Upper lobe of right lung (tissue), 1 donor: ENCODE measurements around the gene PRPF6. TPM values are rescaled to one million over a fixed set of nuclear protein-coding genes. Genes with fewer than 3 reads are reported as not detected.

Experiments used
- ATAC-seq: fragments of 200-7000 bp; cut with Tn5 transposase; one replicate; pipeline ENCODE4 v1.9.1; 2020; ENCODE audit warnings: mild to moderate bottlenecking, moderate library complexity
- DNase-seq: peaks from one replicate; pipeline ENCODE4 v3.0.0-alpha.2; 2020
- H3K27ac ChIP-seq: fragments of 200-600 bp; one replicate; pipeline ENCODE4 v1.8.0; 2022
- H3K27me3 ChIP-seq: fragments of 200-600 bp; one replicate; pipeline ENCODE4 v1.8.0; 2022; ENCODE audit warnings: mild to moderate bottlenecking
- H3K36me3 ChIP-seq: fragments of 200-600 bp; one replicate; pipeline ENCODE4 v1.8.0; 2022
- H3K4me1 ChIP-seq: fragments of 200-600 bp; one replicate; pipeline ENCODE4 v1.8.0; 2022
- H3K4me3 ChIP-seq: fragments of 200-600 bp; one replicate; pipeline ENCODE4 v1.8.0; 2022; ENCODE audit warnings: mild to moderate bottlenecking
- H3K9me3 ChIP-seq: fragments of 200-600 bp; one replicate; pipeline ENCODE4 v1.8.0; 2022
- CTCF ChIP-seq: fragments of 200-600 bp; IDR thresholded peaks from one replicate; pipeline ENCODE4 v1.8.0; 2022; ENCODE audit warnings: antibody characterized with exemption
- intact Hi-C: fragments of 100-400 bp; cut with DNase I; formaldehyde crosslinking; loops from one replicate; pipeline ENCODE4 v1.11.0; 2022
- total RNA-seq: library from RNA; stranded (reverse); fragmentation: NEBNext Ultra II Directional; extraction: Animal tissue kit (Norgen Biotek cat#: 25700); gene quantifications from one replicate; pipeline ENCODE4 v1.2.1, GENCODE V29; 2021
- donor health status: DM: no; HTN: yes; CAD: no; lungs with severe emphysema.

Gene PRPF6
- total RNA-seq, 1 donor from 2014 or later, result 58.9 TPM

DNA sequence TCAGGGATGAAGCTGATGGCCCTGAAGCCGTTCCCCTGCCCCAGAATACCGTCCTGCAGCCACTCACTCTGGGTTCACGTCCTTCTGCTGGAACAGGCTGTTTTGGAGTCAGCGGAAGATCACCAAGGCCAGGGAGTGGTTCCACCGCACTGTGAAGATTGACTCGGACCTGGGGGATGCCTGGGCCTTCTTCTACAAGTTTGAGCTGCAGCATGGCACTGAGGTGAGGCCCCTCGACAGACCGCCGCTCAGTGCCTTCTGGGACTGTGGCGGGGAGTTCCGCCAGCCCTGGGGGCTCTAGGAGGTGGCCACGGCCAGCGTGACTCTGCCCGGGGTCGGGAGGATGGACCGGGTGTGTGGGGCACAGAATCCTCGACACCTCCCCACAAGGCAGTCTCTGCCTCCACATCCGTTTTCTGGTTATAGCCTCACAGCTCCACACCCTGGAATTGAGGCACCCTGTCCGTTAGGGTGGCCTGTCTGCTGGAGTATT, 50.9 kb downstream of the PRPF6 start:
- Histone ChIP-seq H3K36me3 (peaks cover 68% of the 10 kb centered on the region), H3K27ac (no peak overlapping the region), H3K27me3 (peaks cover 8% of the 10 kb centered on the region), H3K4me3 (no peak overlapping the region), H3K4me1 (no peaks in the 10 kb centered on the region), H3K9me3 (no peaks in the 10 kb centered on the region)
- intact Hi-C loops, result no loop called here
- ATAC-seq, result no peak
- no peak for TF ChIP-seq CTCF
- DNase-seq, result no peak

DNA sequence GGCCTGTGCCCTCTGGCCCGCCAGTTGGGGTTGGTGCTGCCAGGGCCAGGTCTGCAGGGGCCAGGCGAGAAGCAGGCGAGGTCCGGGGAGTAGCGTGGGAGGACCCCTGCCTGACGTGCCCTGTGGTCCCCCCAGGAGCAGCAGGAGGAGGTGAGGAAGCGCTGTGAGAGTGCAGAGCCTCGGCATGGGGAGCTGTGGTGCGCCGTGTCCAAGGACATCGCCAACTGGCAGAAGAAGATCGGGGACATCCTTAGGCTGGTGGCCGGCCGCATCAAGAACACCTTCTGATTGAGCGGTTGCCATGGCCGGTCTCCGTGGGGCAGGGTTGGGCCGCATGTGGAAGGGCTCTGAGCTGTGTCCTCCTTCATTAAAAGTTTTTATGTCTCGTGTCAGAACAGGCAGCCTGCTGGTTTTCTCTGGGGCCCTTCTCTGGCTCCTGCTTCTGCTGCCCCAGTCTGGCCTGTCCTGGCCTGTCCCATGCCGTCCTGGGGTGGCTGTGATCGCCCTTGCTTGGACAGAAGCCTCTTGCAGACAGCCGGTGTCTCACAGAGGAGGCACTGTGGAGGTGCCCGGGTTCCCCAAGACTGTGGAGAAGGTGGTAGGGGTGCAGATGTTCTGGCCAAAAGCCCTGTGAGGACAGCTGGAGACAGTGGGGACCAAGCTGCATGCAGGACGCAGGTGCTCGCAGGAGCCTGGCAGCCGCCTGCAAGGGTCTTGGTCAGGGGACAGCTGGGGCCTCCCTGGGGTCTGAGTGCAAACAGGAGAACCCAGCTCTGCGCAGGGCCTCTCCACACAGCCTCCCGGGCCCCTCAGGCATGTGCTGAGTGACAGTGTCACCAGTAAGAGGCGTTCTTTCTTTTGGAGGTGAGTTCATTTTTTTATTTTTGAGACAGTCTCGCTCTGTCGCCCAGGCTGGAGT, 52.0 kb downstream of the PRPF6 start:
- Histone ChIP-seq H3K4me1 (peaks cover 6% of the 10 kb centered on the region), H3K27ac (no peak overlapping the region), H3K36me3 (peaks cover 57% of the 10 kb centered on the region), H3K27me3 (peaks cover 19% of the 10 kb centered on the region), H3K4me3 (no peak overlapping the region), H3K9me3 (no peaks in the 10 kb centered on the region)
- ATAC-seq (no peak), DNase-seq (no peak)
- no peak for TF ChIP-seq CTCF
- intact Hi-C loops, result no loop called here

- H3K27me3 ChIP-seq, result peaks cover 21% of the 10 kb centered on the region
- H3K27ac ChIP-seq, result no peak overlapping the region
- intact Hi-C loops, result no loop called here
- no peaks in the 10 kb centered on the region for H3K9me3 ChIP-seq
- DNase-seq (no peak), ATAC-seq (no peak)
- H3K4me3 ChIP-seq, result no peak overlapping the region
- H3K36me3 ChIP-seq, result peaks cover 46% of the 10 kb centered on the region
- H3K4me1 ChIP-seq, result peaks cover 16% of the 10 kb centered on the region
- no peak for TF ChIP-seq CTCF
Observed at GRCh38 chr20:64033981-64034493, 53.1 kb downstream of the PRPF6 start.

GRCh38 chr20:64035066-64035932, 54.4 kb downstream of the PRPF6 start:
- intact Hi-C loops, result no loop called here
- TF ChIP-seq CTCF, result no peak
- peaks cover 34% of the 10 kb centered on the region for H3K36me3 ChIP-seq
- H3K9me3 ChIP-seq, result no peaks in the 10 kb centered on the region
- DNase-seq, result peak; percentile 62
- H3K4me3 ChIP-seq, result no peak overlapping the region
- ATAC-seq, result no peak
- H3K27ac ChIP-seq, result no peak overlapping the region
- H3K4me1 ChIP-seq, result peaks cover 20% of the 10 kb centered on the region
- peaks cover 25% of the 10 kb centered on the region for H3K27me3 ChIP-seq

DNA sequence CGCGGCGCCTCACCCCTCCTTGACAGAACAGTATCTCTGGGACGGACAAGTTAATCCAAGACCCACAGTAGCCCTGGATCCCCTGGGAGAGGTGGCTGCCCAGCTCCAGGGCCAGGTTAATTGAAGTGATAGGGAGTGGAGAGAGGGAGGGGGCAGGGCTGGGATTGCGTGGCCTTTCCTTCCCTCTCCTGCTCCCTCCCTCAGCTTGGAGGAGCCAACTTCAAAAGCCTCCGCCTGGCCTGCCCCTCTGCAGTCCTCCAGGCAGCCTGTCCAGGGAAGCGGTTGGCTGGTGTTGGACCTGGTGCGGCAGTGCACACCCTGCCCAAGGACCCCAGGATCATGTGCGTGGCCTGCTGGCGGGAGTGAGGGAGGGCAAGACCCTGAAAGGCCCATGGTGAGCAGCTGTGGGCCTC, 55.0 kb downstream of the PRPF6 start, which contains the start of gene C20orf204:
Gene C20orf204, plus strand, starts transcription at position 250 of the 413 bp plus-strand sequence. Its CDS starts 142 bp downstream, at position 392.
- intact Hi-C loops, result no loop called here
- Histone ChIP-seq H3K4me1 (peaks cover 24% of the 10 kb centered on the region), H3K27ac (no peak within 1 kb of the TSS), H3K4me3 (no peak within 1 kb of the TSS), H3K9me3 (no peaks in the 10 kb centered on the region), H3K27me3 (peaks cover 32% of the 10 kb centered on the region), H3K36me3 (peaks cover 27% of the 10 kb centered on the region)
- no peak for DNase-seq
- TF ChIP-seq CTCF, result no peak
- ATAC-seq, result no peak
